Melanocyte of skin (primary cell): ENCODE data around the gene WFDC10A. TPM values are rescaled to one million over a fixed set of nuclear protein-coding genes. Genes with fewer than 3 reads are reported as not detected.

Experiments
- total RNA-seq, 2 donors: library from RNA; depleted of rRNA; stranded (reverse); fragments of >200 nt; gene quantifications; 2 replicates each; pipeline ENCODE4 v1.2.3, GENCODE V29; 2012

The WFDC10A gene
- not detected for total RNA-seq

DNA sequence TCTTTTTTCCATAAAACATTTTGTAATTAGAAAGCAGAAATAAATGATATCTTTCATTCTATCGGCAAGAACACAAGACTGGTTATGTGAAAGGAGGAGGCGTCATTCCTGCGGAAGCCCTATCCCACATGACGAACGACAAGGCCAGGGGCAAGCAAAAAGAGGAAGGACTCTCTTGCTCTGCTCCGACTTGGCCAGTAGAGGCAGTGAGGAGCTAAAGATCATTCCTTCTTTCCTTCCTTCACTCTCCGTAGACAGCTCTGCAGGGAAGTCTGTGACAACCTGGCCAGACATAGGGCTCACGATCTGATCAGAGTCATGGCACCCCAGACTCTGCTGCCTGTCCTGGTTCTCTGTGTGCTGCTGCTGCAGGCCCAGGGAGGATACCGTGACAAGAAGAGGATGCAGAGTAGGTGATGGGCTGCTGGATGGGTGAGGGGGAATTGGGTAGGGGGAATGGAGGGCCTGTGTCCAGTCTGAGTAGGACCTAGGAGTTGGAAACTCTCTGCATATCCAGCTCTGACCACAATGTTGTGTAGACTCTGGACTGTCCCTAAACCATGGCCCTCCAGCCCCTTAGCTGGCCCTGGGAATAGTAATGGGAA lies at the start of gene WFDC10A:
Gene WFDC10A, plus strand, starts transcription at position 244 of the 605 bp plus-strand sequence. Its CDS starts 75 bp downstream, at position 319.

DNA sequence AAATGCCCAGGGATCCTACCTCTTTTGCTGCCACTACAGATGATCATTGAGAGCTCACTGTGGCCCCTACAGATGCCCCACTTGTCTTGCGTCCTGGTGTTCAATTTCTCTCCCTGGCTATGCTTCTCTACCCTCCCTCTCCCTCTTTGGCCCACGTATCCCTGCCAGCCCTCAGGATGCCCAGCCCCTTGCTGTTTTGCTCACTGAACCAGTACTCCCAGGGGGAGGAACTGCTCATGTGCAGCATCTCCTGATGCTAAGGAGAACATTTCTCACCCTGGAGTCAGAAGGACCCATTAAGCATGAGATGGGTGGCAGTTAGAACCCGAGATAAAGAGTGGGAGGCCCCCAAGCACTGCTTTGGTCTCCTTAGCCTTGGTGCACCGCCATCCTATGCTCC lies 1.6 kb downstream of the WFDC10A start, which contains the start of gene WFDC9:
Gene WFDC9, minus strand, starts transcription at position 101 of the 400 bp plus-strand sequence. CDS start 21,103 bp downstream, outside the sequence.

DNA sequence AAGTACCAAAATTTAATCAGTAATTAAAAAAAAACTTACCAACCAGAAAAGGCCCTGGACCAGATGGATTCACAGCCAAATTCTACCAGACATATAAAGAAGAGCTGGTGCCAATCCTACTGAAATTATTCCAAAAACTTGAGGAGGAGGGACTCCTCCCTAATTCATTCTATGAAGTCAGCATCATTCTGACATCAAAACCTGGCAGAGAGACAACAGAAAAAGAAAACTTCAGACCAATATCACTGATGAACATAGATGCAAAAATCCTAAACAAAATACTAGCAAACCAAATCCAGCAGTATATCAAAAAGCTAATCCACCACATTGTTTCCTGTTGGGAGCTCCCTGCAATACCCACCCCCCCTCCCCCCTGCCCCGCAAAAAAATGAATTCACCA lies 40.6 kb downstream of the WFDC10A start, which contains the start of gene WFDC11:
Gene WFDC11, minus strand, starts transcription at position 101 of the 400 bp plus-strand sequence. CDS start 19,639 bp downstream, outside the sequence.

Other genes starting within 250 kb of the WFDC10A start
- 10 to 100 TPM in 1 of 2 donors, under 1 TPM in 1; 0.69 to 11.0 TPM for gene DBNDD2, start 221.4 kb upstream of the WFDC10A start, total RNA-seq
- 10 to 100 TPM; 39.9 to 46.3 TPM for gene PIGT, start 213.6 kb upstream of the WFDC10A start, total RNA-seq
- gene WFDC2, start 160.0 kb upstream of the WFDC10A start, total RNA-seq = not detected
- gene SPINT3, start 114.1 kb upstream of the WFDC10A start, total RNA-seq = not detected
- not detected for gene WFDC6, start 90.3 kb upstream of the WFDC10A start, total RNA-seq
- not detected for gene EPPIN, start 82.3 kb upstream of the WFDC10A start, total RNA-seq
- gene WFDC8, start 50.5 kb upstream of the WFDC10A start, total RNA-seq = not detected
- gene WFDC9, start 1.5 kb downstream of the WFDC10A start, total RNA-seq = not detected
- gene WFDC11, start 40.5 kb downstream of the WFDC10A start, total RNA-seq = not detected
- not detected for gene WFDC13, start 72.3 kb downstream of the WFDC10A start, total RNA-seq
- gene WFDC10B, start 75.3 kb downstream of the WFDC10A start, total RNA-seq = not detected
- gene SPINT4, start 92.6 kb downstream of the WFDC10A start, total RNA-seq = not detected
- gene WFDC3, start 162.1 kb downstream of the WFDC10A start, total RNA-seq = under 1 TPM in 1 of 2 donors, not detected in 1; 0.33 TPM
- 10 to 100 TPM in 1 of 2 donors, 1 to 10 TPM in 1; 6.2 to 10.3 TPM for gene DNTTIP1, start 162.2 kb downstream of the WFDC10A start, total RNA-seq
- gene UBE2C, start 182.9 kb downstream of the WFDC10A start, total RNA-seq = 10 to 100 TPM; 42.3 to 85.6 TPM
- gene TNNC2, start 197.6 kb downstream of the WFDC10A start, total RNA-seq = not detected
- 10 to 100 TPM; 25.6 to 34.1 TPM for gene SNX21, start 204.1 kb downstream of the WFDC10A start, total RNA-seq
- 10 to 100 TPM; 41.0 to 41.6 TPM for gene ACOT8, start 227.7 kb downstream of the WFDC10A start, total RNA-seq
- gene ZSWIM3, start 227.9 kb downstream of the WFDC10A start, total RNA-seq = 1 to 10 TPM; 4.7 to 4.8 TPM